AG04449 (cell line): ENCODE data around the gene RBFOX2.

ENCODE experiments used
- CTCF ChIA-PET: fragments of 350-600 bp; formaldehyde crosslinking; extraction: SDS; loops from one replicate; lab custom pipeline; 2021; ENCODE audit warnings: antibody characterized with exemption; lab: Yijun Ruan, JAX
- POLR2A ChIA-PET: fragments of 400-600, 350-600 bp; formaldehyde crosslinking; extraction: SDS; loops from one replicate; lab custom pipeline; 2020; ENCODE audit warnings: antibody characterized with exemption, inconsistent platforms; lab: Yijun Ruan, JAX
- DNase-seq: peaks from one replicate; pipeline ENCODE4 v3.0.0-alpha.2; 2010; ENCODE audit warnings: low read depth, low spot score
- H3K4me3 ChIP-seq: 2 replicates; pipeline ENCODE4 v1.5.1; 2011; ENCODE audit warnings: low read depth, mild to moderate bottlenecking, control low read depth, low read length
- TF ChIP-seq, protein P1 (sequence below): IDR thresholded peaks from one replicate; pipeline ENCODE4 v1.5.1; 2011; ENCODE audit warnings: mild to moderate bottlenecking, moderate library complexity, low read length, control low read depth, inconsistent platforms; ENCODE audit not compliant: insufficient read depth; ENCODE audit errors: missing control alignments

Gene RBFOX2

DNA sequence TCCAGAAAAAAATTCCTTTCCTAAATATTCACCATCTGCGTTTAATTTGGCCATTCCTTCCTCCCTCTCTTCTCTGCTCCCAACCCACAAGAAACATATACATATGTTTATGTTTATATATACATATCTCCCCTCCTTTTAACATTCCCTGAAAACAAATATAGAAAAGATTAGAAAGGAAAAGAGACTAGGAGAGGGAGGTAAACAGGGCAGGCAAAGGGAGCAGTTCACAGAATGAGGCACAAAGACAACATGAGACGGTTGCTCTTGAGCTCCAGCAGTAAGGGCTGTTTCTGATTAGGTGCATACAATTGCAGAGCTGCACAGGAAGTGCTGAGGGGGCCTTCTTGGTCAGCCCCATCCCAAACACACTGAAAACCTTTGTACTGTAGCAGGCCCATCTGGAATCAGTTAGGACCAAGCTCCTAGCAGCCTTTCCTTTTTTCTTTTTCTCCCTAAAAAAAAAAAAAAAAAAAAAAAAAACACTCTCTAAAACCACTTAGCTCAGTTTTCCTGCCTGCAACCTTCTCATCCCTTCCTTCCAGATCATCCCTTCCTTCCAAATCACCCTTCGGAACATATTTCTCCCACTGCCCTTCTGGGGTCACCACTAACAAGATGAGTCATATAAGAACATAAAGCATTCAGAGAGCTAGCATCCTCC, 57.0 kb downstream of the RBFOX2 start:
- TF ChIP-seq, protein P1, sequence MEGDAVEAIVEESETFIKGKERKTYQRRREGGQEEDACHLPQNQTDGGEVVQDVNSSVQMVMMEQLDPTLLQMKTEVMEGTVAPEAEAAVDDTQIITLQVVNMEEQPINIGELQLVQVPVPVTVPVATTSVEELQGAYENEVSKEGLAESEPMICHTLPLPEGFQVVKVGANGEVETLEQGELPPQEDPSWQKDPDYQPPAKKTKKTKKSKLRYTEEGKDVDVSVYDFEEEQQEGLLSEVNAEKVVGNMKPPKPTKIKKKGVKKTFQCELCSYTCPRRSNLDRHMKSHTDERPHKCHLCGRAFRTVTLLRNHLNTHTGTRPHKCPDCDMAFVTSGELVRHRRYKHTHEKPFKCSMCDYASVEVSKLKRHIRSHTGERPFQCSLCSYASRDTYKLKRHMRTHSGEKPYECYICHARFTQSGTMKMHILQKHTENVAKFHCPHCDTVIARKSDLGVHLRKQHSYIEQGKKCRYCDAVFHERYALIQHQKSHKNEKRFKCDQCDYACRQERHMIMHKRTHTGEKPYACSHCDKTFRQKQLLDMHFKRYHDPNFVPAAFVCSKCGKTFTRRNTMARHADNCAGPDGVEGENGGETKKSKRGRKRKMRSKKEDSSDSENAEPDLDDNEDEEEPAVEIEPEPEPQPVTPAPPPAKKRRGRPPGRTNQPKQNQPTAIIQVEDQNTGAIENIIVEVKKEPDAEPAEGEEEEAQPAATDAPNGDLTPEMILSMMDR: no peak
- CTCF ChIA-PET: interaction anchor here (1.3 to 3.1 kb wide), 3 partner anchors 11 to 94 kb away, joined by 3 to 21 read pairs (median 3); no protein-coding TSS in a partner anchor
- POLR2A ChIA-PET: interaction anchor here (0.5 to 2.0 kb wide), 8 partner anchors 10 to 160 kb away, joined by 3 to 11 read pairs (median 4); partner anchors contain the start of gene RBFOX2
- no peak overlapping the region for H3K4me3 ChIP-seq
- DNase-seq: peak; percentile 68

DNA sequence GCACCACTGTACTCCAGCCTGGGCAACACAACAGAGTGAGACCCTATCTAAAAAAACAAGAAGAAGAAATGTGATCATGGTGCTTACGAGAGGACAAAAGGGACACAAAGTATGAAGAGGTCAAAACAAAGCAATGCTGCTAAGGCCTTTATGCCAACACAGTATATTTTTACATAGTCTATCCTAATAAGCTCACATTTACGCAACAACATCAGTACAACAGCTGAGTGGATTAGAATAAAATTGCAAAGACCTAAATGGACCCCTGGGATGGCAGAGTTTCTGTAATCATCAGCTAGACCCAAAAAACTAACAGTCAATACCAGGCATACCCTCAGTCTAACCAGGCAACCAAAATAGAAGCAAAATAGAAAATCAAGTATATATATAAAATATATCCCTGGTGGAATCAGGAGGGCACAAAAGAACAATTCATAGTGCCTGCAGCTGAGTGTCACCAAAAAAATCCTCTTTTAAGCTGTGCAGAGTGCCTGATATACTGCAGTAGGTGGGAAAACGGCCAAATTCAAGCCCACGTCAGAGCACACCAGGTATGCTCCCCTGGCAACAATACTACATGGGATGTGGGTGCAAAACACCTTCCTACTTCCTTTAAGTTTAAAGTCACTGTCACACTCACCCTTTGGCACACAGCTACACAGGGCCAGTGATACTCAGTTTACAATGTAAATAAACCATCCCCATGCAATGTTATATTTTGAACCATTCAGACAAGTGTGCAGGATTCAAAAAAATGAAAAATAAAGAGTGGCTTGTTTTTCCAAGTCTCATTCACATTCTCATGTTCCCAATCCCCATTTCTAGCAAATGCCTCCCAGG, 57.8 kb downstream of the RBFOX2 start:
- ChIA-PET CTCF (interaction anchor here (1.0 to 3.1 kb wide), 4 partner anchors 12 to 95 kb away, joined by 3 to 21 read pairs (median 3); no protein-coding TSS in a partner anchor), POLR2A (interaction anchor here (1.0 to 2.0 kb wide), 3 partner anchors 13 to 58 kb away, joined by 4 to 11 read pairs (median 5); partner anchors contain the start of gene RBFOX2)
- H3K4me3 ChIP-seq: peak overlapping the region; percentile 28; the same call in 1 of the 2 replicates
- TF ChIP-seq, protein P1: no peak
- no peak for DNase-seq

DNA sequence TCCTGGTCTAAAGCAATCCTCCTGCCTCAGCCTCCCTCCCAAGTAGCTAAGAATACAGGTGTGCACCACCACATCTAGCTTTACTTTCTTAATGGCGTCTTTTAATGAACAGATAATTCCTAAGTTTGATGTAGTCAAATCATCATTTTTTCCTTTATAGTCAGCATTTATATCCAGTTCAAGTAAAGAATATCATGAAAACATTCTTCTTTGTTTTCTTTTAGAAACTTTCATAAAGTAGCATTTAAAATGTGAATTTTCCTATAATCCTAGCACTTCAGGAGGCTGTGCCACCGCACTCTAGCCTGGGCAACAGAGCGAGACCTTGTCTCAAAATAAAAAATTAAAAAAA, 61.6 kb downstream of the RBFOX2 start:
- no peak overlapping the region for H3K4me3 ChIP-seq

DNA sequence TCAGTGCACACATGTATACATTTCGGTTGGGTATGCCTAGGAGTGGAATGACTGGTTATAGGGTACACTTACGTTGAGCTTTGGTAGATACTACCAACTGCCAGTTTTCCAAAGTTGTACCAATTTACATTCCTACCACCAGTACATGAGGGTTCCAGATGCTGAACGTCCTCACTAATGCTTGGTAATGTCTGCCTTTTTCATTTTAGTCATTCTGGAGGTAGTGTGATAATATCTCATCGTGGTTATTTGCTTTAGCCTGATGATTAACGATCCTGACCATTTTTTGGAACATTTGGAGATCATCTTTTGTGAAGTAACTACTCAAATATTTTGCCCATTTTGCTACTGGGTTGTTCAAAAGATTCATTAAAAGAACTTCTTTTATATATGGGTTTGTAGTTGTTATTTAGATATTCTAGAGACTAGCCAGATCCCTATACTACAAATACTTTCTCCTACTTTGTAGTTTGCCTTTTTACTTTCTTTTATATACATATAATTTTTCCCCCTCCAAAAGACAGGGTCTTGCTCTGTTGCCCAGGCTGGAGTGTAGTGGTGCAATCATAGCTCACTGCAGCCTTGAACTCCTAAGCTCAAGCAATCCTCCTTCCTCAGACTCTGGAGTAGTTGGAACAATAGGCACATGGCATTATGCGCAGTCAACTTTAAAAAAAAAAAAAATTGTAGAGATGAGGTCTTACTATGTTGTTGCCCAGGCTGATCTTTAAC, 62.1 kb downstream of the RBFOX2 start:
- TF ChIP-seq, protein P1: peak; percentile 47
- ChIA-PET CTCF (interaction anchor here (0.6 to 10.7 kb wide), 13 partner anchors 9 to 339 kb away, joined by 3 to 73 read pairs (median 3); no protein-coding TSS in a partner anchor), POLR2A (interaction anchor here (0.6 to 1.0 kb wide), 2 partner anchors 11 to 30 kb away, joined by 3 read pairs; no protein-coding TSS in a partner anchor)
- no peak overlapping the region for H3K4me3 ChIP-seq
- DNase-seq: no peak

More for the DNA sequence above, 61.6 kb downstream of the RBFOX2 start:
- TF ChIP-seq, protein P1: no peak
- no peak for DNase-seq
- ChIA-PET POLR2A (no interaction called here), CTCF (interaction anchor here (0.6 to 10.7 kb wide), 8 partner anchors 8 to 139 kb away, joined by 3 to 73 read pairs (median 4); no protein-coding TSS in a partner anchor)

DNA sequence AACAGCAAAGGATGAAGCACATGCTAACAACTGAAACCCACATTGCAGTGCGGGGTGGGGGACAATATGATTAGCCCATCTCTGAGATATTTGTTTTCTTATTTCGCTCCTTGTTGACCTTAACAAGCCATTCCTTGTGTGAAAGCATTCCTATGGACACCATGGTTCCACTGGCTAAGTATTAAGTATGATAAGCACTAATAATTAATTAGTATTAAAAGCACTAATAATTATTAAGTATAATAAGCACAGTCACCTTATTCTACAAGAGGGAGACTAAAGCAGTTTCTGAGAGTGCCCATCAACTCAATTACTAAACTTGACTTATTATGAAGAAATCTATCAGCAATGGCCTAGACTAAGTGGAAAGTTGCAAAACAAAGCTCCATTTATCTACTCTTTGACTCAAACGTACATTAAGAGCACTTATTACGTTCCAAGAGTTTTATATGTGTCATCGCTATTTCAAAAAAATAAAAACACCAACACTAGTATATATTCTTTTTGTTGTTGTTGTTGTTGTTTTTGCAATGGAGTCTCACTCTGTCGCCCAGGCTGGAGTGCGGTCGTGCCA, 65.3 kb downstream of the RBFOX2 start:
- ChIA-PET CTCF (interaction anchor here (0.8 to 10.7 kb wide), 3 partner anchors 9 to 102 kb away, joined by 4 to 73 read pairs (median 4); no protein-coding TSS in a partner anchor), POLR2A (no interaction called here)
- H3K4me3 ChIP-seq: no peak overlapping the region
- no peak for DNase-seq
- TF ChIP-seq, protein P1: no peak
